ENCODE data around the gene LARP4B.

LARP4B gene

GRCh38 chr10:822661-823367 is 108.7 kb downstream of the LARP4B start:
- no peak for ATAC-seq

GRCh38 chr10:822197-822596 is 109.3 kb downstream of the LARP4B start:
- ATAC-seq = no peak

- ATAC-seq = no peak
Observed at GRCh38 chr10:821322-821721, 110.2 kb downstream of the LARP4B start.

- no peak for ATAC-seq
Observed at GRCh38 chr10:819816-820215, 111.7 kb downstream of the LARP4B start.

GRCh38 chr10:819326-819725 is 112.2 kb downstream of the LARP4B start:
- no peak for ATAC-seq

GRCh38 chr10:818526-819220 is 112.8 kb downstream of the LARP4B start:
- no peak for ATAC-seq

- ATAC-seq = no peak
Observed at GRCh38 chr10:818010-818409, 113.5 kb downstream of the LARP4B start.

- no peak for ATAC-seq
Observed at GRCh38 chr10:817371-817770, 114.1 kb downstream of the LARP4B start.

- ATAC-seq = no peak
Observed at GRCh38 chr10:816958-817357, 114.5 kb downstream of the LARP4B start.

- no peak for ATAC-seq
Observed at GRCh38 chr10:816091-816477, 115.4 kb downstream of the LARP4B start.

- no peak for ATAC-seq
Observed at GRCh38 chr10:815338-816090, 116.0 kb downstream of the LARP4B start.

GRCh38 chr10:814536-815302 is 116.8 kb downstream of the LARP4B start:
- no peak for ATAC-seq

- ATAC-seq = no peak
Observed at GRCh38 chr10:813286-813685, 118.2 kb downstream of the LARP4B start.

GRCh38 chr10:812787-813186 is 118.7 kb downstream of the LARP4B start:
- no peak for ATAC-seq

- ATAC-seq = no peak
Observed at GRCh38 chr10:811379-812175, 119.9 kb downstream of the LARP4B start.

- ATAC-seq = no peak
Observed at GRCh38 chr10:810351-810846, 121.1 kb downstream of the LARP4B start.

- ATAC-seq = no peak
Observed at GRCh38 chr10:809671-810350, 121.7 kb downstream of the LARP4B start.

GRCh38 chr10:807958-808353 is 123.5 kb downstream of the LARP4B start:
- ATAC-seq = no peak

GRCh38 chr10:807163-807957 is 124.1 kb downstream of the LARP4B start:
- no peak for ATAC-seq

GRCh38 chr10:806451-807162 is 124.9 kb downstream of the LARP4B start:
- ATAC-seq = no peak

All from activated CD4-positive, CD25-positive, alpha-beta regulatory T cell treated with anti-CD3 and anti-CD28 coated beads, Interleukin-2, amount 50 U/mL, for 24 hours (primary cell).